UCSD-AML1 (cell line): ENCODE results near the gene LRRC38.
"Not testable (repeated sequence)": the region's sequence is repeated elsewhere in the genome, so short reads cannot be mapped to it uniquely, and the experiment has no call there.

ENCODE experiments used
- DNase-seq: peaks from one replicate; lab custom pipeline; 2025; ENCODE audit not compliant: unreplicated experiment; lab: John Stamatoyannopoulos, UW

Gene LRRC38

GRCh38 chr1:13513895-13514546, at the start of gene LRRC38:
Gene LRRC38, minus strand, starts transcription at chr1:13514003. Its CDS starts 410 bp downstream, at chr1:13513593.
- DNase-seq = peak; percentile 85

- DNase-seq = not testable (repeated sequence)
Observed at GRCh38 chr1:13562981-13563380, 49.2 kb upstream of the LRRC38 start.

- DNase-seq = no peak
Observed at GRCh38 chr1:13560541-13560940, 46.7 kb upstream of the LRRC38 start.

- no peak for DNase-seq
Observed at GRCh38 chr1:13556224-13556764, 42.5 kb upstream of the LRRC38 start.

GRCh38 chr1:13554798-13555197, 41.0 kb upstream of the LRRC38 start:
- DNase-seq = no peak

- no peak for DNase-seq
Observed at GRCh38 chr1:13550663-13551062, 36.9 kb upstream of the LRRC38 start.

GRCh38 chr1:13549521-13549920, 35.7 kb upstream of the LRRC38 start:
- DNase-seq = no peak

GRCh38 chr1:13549021-13549420, 35.2 kb upstream of the LRRC38 start:
- no peak for DNase-seq

GRCh38 chr1:13548281-13548680, 34.5 kb upstream of the LRRC38 start:
- no peak for DNase-seq

- no peak for DNase-seq
Observed at GRCh38 chr1:13546791-13547190, 33.0 kb upstream of the LRRC38 start.

- no peak for DNase-seq
Observed at GRCh38 chr1:13544221-13544556, 30.4 kb upstream of the LRRC38 start.

GRCh38 chr1:13543451-13544220, 29.8 kb upstream of the LRRC38 start:
- no peak for DNase-seq

GRCh38 chr1:13541435-13542215, 27.8 kb upstream of the LRRC38 start:
- no peak for DNase-seq

- no peak for DNase-seq
Observed at GRCh38 chr1:13540866-13541265, 27.1 kb upstream of the LRRC38 start.

GRCh38 chr1:13539683-13540082, 25.9 kb upstream of the LRRC38 start:
- no peak for DNase-seq

GRCh38 chr1:13538832-13539231, 25.0 kb upstream of the LRRC38 start:
- no peak for DNase-seq

- DNase-seq = no peak
Observed at GRCh38 chr1:13536571-13536970, 22.8 kb upstream of the LRRC38 start.

GRCh38 chr1:13535227-13535626, 21.4 kb upstream of the LRRC38 start:
- DNase-seq = no peak

GRCh38 chr1:13528320-13528719, 14.5 kb upstream of the LRRC38 start:
- DNase-seq = no peak

GRCh38 chr1:13523780-13524477, 10.1 kb upstream of the LRRC38 start:
- DNase-seq = no peak

GRCh38 chr1:13520985-13521384, 7.2 kb upstream of the LRRC38 start:
- DNase-seq = no peak
